GM23248 (cell line): ENCODE measurements around the gene HCN3. TPM values are rescaled to one million over a fixed set of nuclear protein-coding genes. Genes with fewer than 3 reads are reported as not detected.

Experiments
- DNase-seq: peaks from one replicate; pipeline ENCODE4 v3.0.0-alpha.2; 2015
- H2AFZ ChIP-seq: fragments of 200-600 bp; sonication (generic); 2 replicates; pipeline ENCODE4 v1.6.1; 2016; ENCODE audit warnings: antibody characterized with exemption
- H3F3A ChIP-seq: fragments of 200-600 bp; sonication (generic); 2 replicates; pipeline ENCODE4 v1.6.1; 2016; ENCODE audit warnings: mild to moderate bottlenecking, antibody characterized with exemption, mixed run types; ENCODE audit not compliant: insufficient read depth
- H3K27ac ChIP-seq: fragments of 200-600 bp; sonication (generic); 2 replicates; pipeline ENCODE4 v1.5.1; 2016; ENCODE audit warnings: mild to moderate bottlenecking
- H3K27me3 ChIP-seq: fragments of 200-600 bp; sonication (generic); replicated peaks from 2 replicates; pipeline ENCODE4 v1.6.1; 2016; ENCODE audit warnings: mild to moderate bottlenecking; ENCODE audit not compliant: insufficient read depth
- H3K36me3 ChIP-seq: fragments of 200-600 bp; sonication (generic); 2 replicates; pipeline ENCODE4 v1.6.1; 2016; ENCODE audit warnings: low read depth, mild to moderate bottlenecking
- H3K4me1 ChIP-seq: fragments of 200-600 bp; sonication (generic); 2 replicates; pipeline ENCODE4 v1.6.1; 2016; ENCODE audit warnings: mild to moderate bottlenecking; ENCODE audit not compliant: insufficient read depth
- H3K4me2 ChIP-seq: fragments of 200-600 bp; sonication (generic); one replicate; pipeline ENCODE4 v1.6.1; 2016; ENCODE audit warnings: mild to moderate bottlenecking; ENCODE audit not compliant: unreplicated experiment
- H3K4me3 ChIP-seq: fragments of 200-600 bp; sonication (generic); 2 replicates; pipeline ENCODE4 v1.5.1; 2016; ENCODE audit warnings: mild to moderate bottlenecking
- H3K79me2 ChIP-seq: fragments of 200-600 bp; sonication (generic); 2 replicates; pipeline ENCODE4 v1.6.1; 2016; ENCODE audit warnings: mild to moderate bottlenecking; ENCODE audit not compliant: insufficient read depth
- H3K9ac ChIP-seq: fragments of 200-600 bp; sonication (generic); 2 replicates; pipeline ENCODE4 v1.6.1; 2016; ENCODE audit warnings: mild to moderate bottlenecking
- H3K9me2 ChIP-seq: fragments of 200-600 bp; sonication (generic); 2 replicates; pipeline ENCODE4 v1.6.1; 2016; ENCODE audit warnings: mixed run types, mild to moderate bottlenecking, moderate library complexity; ENCODE audit not compliant: insufficient read depth
- H3K9me3 ChIP-seq: fragments of 200-600 bp; sonication (generic); one replicate; pipeline ENCODE4 v1.6.1; 2017; ENCODE audit warnings: low read depth
- H4K20me1 ChIP-seq: fragments of 200-600 bp; sonication (generic); 2 replicates; pipeline ENCODE4 v1.6.0; 2016; ENCODE audit not compliant: insufficient read depth
- EZH2 ChIP-seq: fragments of 200-600 bp; sonication (generic); IDR thresholded peaks from 2 replicates; pipeline ENCODE4 v1.6.1; 2018; ENCODE audit warnings: antibody characterized with exemption, mild to moderate bottlenecking; ENCODE audit not compliant: insufficient read depth, poor library complexity, severe bottlenecking
- EZH2phosphoT487 ChIP-seq: fragments of 200-600 bp; sonication (generic); IDR thresholded peaks from 2 replicates; pipeline ENCODE4 v1.6.1; 2018; ENCODE audit warnings: antibody characterized with exemption, moderate library complexity, mild to moderate bottlenecking, low read depth; ENCODE audit not compliant: insufficient read depth
- WGBS, 2 experiments: methylation state at CpG; one replicate each; pipeline ENCODE4 v1.1.6; 2015 to 2017; ENCODE audit warnings: low lambda C conversion rate in 2 of 2, low coverage in 1 of 2; ENCODE audit errors: missing lambda C conversion rate in 2 of 2; 5-methylcytosine and 5-hydroxymethylcytosine counted together
- in situ Hi-C: fragments of 300-500 bp; cut with MboI; formaldehyde crosslinking; loops from 2 replicates; pipeline ENCODE4 v1.15.0; 2020
- polyA plus RNA-seq: library from polyadenylated mRNA; unstranded; fragments of >200 nt; fragmentation: Nextera tagmentation; extraction: Ambion mirVana; gene quantifications from 2 replicates; pipeline ENCODE4 v1.2.1, GENCODE V29; 2016
- total RNA-seq: library from RNA; depleted of rRNA; stranded (reverse); fragments of >200 nt; shearing (Covaris generic); gene quantifications from 2 replicates; pipeline ENCODE4 v1.2.3, GENCODE V29; 2014

The HCN3 gene
- total and polyA plus RNA-seq, 2 experiments from 2014 or later = 1.4 to 1.6 TPM

DNA sequence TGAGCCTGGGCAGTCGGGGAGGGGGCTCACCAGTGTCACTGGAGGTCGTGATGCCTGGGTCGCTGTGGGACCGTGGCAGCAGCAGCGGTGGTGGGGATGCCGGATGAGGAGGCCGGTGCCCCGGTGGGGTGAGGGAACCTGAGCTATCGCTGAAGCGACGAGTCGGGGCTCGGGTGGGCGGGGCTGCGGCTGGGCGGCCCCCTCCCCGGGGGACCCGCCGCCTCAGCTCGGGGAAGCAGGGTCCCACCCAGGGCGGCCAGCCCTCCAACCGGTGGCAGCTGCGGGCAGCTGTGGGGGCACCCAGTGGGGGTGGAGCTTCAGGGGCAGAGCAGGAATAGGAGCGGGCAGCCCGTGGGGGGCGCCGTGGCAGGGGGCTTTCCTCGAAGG, 27.0 kb upstream of the HCN3 start:
- Histone ChIP-seq H3K79me2 (peaks cover 23% of the 10 kb centered on the region), H3K9me2 (no peaks in the 10 kb centered on the region), H2AFZ (peak overlapping the region; percentile 68), H4K20me1 (no peaks in the 10 kb centered on the region), H3F3A (peaks cover 8% of the 10 kb centered on the region; the same call in 1 of the 2 replicates), H3K4me2 (no peak overlapping the region), H3K4me3 (no peak overlapping the region), H3K36me3 (no peaks in the 10 kb centered on the region), H3K27ac (no peak overlapping the region), H3K9ac (0 out of 2 replicates have a peak overlapping the region, but pooled peaks have one; percentile 26), H3K4me1 (peaks cover 9% of the 10 kb centered on the region; the same call in 1 of the 2 replicates), H3K27me3 (no peaks in the 10 kb centered on the region), H3K9me3 (no peaks in the 10 kb centered on the region)
- TF ChIP-seq EZH2 = no peak
- TF ChIP-seq EZH2phosphoT487 = no peak
- WGBS, 2 experiments = 42 to 59% methylated on average over 10 to 23 of the region's 28 CpGs
- in situ Hi-C loops = no loop called here
- no peak for DNase-seq

DNA sequence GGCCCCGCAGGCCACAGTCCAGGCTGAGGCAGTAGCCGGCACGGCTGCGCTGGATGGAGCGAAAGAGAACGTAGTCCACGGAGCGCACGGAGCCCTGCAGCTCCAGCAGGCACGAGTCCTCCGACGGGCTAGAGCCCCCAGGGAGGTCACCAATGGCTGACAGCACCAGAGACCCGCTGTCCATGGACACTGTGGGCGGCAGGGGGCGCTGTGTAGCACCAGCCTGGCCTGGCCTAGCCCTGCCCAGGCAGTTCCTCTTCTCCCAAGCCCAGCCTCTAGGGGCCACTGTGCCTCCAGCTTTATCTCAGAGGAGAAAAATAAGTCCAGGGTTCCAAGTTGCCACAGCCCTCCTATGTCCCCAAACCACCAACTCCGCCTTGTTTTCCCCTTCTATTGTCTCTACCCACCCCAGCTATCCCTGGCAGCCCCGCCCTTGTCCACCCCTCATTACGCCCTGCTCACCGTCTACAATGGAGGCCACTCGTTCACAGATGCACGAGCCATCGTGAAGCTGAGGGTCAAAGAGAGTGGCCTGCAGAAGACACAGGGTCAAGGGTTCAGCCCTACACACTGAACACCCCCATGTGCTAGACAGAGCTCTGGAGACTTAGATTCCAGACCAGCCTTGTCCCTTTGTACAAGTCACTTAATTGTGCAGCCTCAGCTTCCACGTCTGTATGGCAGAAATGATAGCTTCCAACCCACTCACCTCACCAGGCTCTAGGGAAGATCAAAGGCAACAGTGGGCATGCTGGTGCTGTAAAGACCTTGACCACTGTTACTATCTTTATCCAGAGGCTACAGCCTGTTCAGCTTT, 26.4 kb upstream of the HCN3 start:
- Histone ChIP-seq H3K4me3 (no peak overlapping the region), H3K9ac (0 out of 2 replicates have a peak overlapping the region, but pooled peaks have one; percentile 26), H3K27me3 (no peaks in the 10 kb centered on the region), H3K36me3 (no peaks in the 10 kb centered on the region), H2AFZ (peak overlapping the region; percentile 68), H3K4me1 (peaks cover 7% of the 10 kb centered on the region; the same call in 1 of the 2 replicates), H4K20me1 (no peaks in the 10 kb centered on the region), H3K4me2 (no peak overlapping the region), H3F3A (peaks cover 3% of the 10 kb centered on the region; the same call in 1 of the 2 replicates), H3K9me2 (no peaks in the 10 kb centered on the region), H3K9me3 (no peaks in the 10 kb centered on the region), H3K79me2 (peaks cover 23% of the 10 kb centered on the region), H3K27ac (no peak overlapping the region)
- in situ Hi-C loops = no loop called here
- 18 to 28% methylated on average over 22 of the region's 23 CpGs for WGBS, 2 experiments
- DNase-seq = peak; percentile 95
- TF ChIP-seq EZH2phosphoT487 = no peak

DNA sequence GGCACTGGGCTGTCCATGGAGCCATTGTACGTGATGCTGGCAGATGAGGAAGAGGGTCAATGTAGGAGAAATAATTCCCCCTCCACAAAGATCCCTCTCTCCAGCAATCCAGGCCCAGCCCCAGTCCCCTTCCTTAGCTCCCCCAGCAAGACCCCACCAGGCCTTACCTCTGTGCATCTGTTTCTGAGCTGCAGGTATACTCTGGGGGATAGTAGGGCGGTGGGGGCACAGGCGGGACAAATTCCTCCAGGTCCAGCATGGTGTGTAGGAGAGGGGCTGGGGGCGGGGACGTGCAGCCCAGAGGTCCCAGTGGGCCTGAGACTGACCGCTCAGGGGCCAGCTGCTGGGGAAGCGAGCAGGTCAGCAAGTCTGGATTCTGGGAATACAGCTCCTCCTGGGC, 25.7 kb upstream of the HCN3 start:
- no peak overlapping the region for H2AFZ ChIP-seq
- peaks cover 23% of the 10 kb centered on the region for H3K79me2 ChIP-seq
- no peaks in the 10 kb centered on the region for H3K9me3 ChIP-seq
- no peaks in the 10 kb centered on the region for H3K9me2 ChIP-seq
- H3K4me3 ChIP-seq = no peak overlapping the region
- H4K20me1 ChIP-seq = no peaks in the 10 kb centered on the region
- DNase-seq = no peak
- TF ChIP-seq EZH2phosphoT487 (no peak), EZH2 (no peak)
- no peaks in the 10 kb centered on the region for H3K27me3 ChIP-seq
- H3F3A ChIP-seq = peaks cover 9% of the 10 kb centered on the region; the same call in 1 of the 2 replicates
- 85 to 94% methylated on average over 3 to 7 of the region's 7 CpGs for WGBS, 2 experiments
- H3K27ac ChIP-seq = no peak overlapping the region
- H3K36me3 ChIP-seq = no peaks in the 10 kb centered on the region
- H3K9ac ChIP-seq = no peak overlapping the region
- no peak overlapping the region for H3K4me2 ChIP-seq
- H3K4me1 ChIP-seq = peaks cover 7% of the 10 kb centered on the region; the same call in 1 of the 2 replicates
- in situ Hi-C loops = no loop called here

DNA sequence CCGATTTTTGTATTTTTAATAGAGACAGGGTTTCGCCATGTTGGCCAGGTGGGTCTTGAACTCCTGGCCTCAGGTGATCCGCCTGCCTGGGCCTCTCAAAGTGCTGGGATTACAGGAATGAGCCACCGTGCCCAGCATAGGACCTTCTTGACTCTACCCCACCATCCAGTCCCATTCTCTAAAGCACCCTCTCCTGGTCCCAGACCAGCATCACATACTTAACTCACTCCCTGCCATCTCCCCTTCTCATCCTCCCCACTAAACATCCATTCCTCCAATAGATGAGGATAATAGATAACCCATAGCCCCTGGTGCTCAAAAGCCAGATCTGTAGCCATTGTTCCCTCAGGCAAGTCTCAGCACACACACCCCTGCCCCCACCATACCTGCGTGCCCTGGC, 24.1 kb upstream of the HCN3 start:
- H2AFZ ChIP-seq = no peak overlapping the region
- no peak for TF ChIP-seq EZH2phosphoT487
- no peak for TF ChIP-seq EZH2
- H3F3A ChIP-seq = peaks cover 17% of the 10 kb centered on the region
- in situ Hi-C loops = no loop called here
- no peaks in the 10 kb centered on the region for H3K27me3 ChIP-seq
- H3K4me2 ChIP-seq = peak overlapping the region; percentile 84
- H3K4me3 ChIP-seq = peak overlapping the region; percentile 77
- H3K9me3 ChIP-seq = no peaks in the 10 kb centered on the region
- no peaks in the 10 kb centered on the region for H3K36me3 ChIP-seq
- peaks cover 7% of the 10 kb centered on the region; the same call in 1 of the 2 replicates for H3K4me1 ChIP-seq
- H4K20me1 ChIP-seq = no peaks in the 10 kb centered on the region
- H3K27ac ChIP-seq = no peak overlapping the region
- peak; percentile 17 for DNase-seq
- no peaks in the 10 kb centered on the region for H3K9me2 ChIP-seq
- H3K9ac ChIP-seq = peak overlapping the region; percentile 84; the same call in 1 of the 2 replicates
- H3K79me2 ChIP-seq = peaks cover 23% of the 10 kb centered on the region
- WGBS, 2 experiments = 79 to 84% methylated on average over 5 of the region's 5 CpGs
